ENCODE data around the gene HSD17B2.

The HSD17B2 gene

GRCh38 chr16:82019535-82019934 lies 15.5 kb upstream of the HSD17B2 start:
- no peak for DNase-seq (ENCODE audit: low spot score)

DNA sequence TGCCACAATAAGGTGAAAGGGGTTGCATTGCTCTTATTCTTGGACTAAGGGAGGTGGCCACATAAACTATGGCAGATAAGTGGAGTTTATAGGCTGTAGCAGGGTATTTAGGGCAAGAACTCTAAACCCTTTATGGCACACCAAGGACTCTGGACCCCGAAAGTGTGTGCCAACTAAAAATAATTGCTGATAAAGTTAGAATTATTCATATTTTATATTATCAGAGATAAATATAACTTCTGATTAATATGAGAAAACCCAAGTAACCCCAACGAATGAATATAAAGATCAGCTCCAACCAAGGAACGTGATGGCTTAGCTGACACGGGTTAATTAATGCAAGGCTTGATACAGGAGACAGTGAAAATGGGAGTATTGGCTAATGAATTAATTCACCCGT lies 15.0 kb upstream of the HSD17B2 start:
- no peak for DNase-seq (ENCODE audit: low spot score)

DNA sequence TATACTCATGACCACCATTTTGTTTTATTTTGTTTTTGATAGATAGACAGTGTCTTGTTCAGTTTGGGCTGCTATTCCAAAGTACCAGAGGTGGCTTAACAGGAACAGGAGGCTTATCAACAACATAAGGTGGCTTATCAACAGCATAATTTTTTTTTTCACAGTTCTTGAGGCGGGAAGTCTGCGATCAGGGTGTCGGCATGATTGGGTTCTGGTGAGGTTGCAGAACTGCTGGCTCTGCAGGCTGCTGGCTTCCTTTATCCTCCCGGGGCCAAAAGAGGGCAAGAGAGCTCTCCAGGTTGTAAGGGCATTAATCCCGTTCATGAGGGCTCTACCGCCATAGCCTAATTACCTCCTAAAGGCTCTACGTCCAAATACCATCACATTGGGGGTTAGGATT lies 11.8 kb upstream of the HSD17B2 start:
- no peak for DNase-seq (ENCODE audit: low spot score)

DNA sequence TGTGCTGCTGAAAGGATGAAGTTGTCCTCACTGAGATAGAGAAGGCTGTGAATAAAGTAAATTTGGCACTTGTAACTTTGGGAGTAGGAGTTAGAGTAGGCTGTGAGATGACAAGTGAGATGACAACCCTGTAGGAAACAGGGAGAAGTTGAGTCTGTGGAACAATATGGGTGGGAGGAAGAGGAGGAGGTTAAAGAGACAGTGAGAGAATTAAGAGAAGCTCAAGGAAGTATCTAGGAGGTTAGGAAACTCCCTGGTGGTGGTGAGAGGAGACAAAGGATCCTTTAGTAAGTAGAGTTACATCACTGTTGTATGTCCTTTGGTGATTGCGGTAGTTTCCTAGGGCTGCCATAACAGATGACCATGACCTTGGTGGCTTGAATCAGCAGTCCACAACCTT lies 10.7 kb upstream of the HSD17B2 start:
- no peak for DNase-seq (ENCODE audit: low spot score)

GRCh38 chr16:82024883-82025282 lies 10.2 kb upstream of the HSD17B2 start:
- DNase-seq (ENCODE audit: low spot score), result no peak

GRCh38 chr16:82027629-82028064 lies 7.4 kb upstream of the HSD17B2 start:
- no peak for DNase-seq (ENCODE audit: low spot score)

DNA sequence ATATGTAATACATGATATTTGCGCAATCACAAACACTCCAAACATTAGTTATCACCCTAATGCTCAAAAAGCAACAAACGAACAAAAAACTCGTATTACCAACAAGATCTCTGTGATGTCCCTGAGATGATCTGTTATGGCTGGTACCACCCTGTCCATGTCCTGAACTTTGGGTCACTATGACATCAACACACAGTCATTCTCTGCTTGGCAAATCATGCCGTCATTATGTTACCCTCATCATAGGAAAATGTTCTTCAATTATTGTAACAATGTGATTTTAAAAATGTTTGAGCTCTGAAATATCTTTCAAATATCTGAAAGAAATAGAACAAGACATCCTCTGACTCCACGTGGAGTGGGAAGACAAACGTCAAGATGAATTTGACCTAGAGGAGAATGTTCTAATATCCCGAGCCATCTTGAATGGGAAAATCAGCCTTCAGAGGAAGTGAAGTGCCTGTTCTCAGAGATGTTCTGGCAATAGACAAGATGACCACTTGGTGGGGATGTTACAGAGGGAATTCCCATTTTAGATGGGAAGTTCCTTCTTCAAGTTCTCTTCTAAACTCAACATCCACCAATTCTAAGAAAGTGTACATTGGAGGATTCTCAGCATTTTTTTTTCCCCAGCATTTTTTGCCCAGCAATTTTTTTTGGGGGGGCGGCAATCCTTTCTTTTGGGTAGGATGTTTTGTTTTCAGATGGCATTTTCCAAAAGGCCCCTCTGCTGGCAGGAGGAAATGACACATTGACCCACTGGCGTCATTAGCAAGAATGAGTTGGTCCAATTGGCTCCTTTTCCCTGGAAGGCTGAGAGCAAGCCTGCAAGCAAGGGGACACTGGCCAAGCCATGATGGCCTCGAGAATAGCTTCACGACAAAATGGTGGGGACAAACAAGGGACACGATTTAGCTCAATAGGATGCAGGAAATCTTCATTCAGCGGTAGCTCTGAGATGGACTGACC lies 3.7 kb upstream of the HSD17B2 start:
- peak; percentile 87 for DNase-seq (ENCODE audit: low spot score)

- no peak for DNase-seq (ENCODE audit: low spot score)
Measured at GRCh38 chr16:82033006-82033405, 2.0 kb upstream of the HSD17B2 start.

GRCh38 chr16:82033683-82034300 lies 1.3 kb upstream of the HSD17B2 start:
- DNase-seq (ENCODE audit: low spot score), result no peak

- no peak for DNase-seq (ENCODE audit: low spot score)
Measured at GRCh38 chr16:82037251-82037650, 2.2 kb downstream of the HSD17B2 start.

DNA sequence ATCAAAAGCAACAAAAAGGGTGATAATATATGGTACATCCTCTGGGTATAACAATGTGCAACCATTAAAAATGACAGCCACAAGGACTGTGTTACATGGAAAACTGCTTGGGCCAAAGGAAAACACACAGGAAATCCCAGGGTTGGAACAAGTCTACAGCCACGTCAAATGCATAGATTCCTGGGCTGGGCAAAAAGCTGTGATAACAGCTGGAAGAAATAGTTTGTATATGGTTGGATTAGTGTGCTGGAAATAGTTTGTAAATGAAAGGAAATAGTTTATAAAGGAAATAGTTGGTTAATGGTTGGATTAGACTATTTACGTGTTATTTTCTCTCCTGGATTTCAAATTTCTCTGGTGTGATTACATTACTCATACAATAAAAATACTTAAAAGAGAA lies 2.6 kb downstream of the HSD17B2 start:
- DNase-seq (ENCODE audit: low spot score), result no peak

- no peak for DNase-seq (ENCODE audit: low spot score)
Measured at GRCh38 chr16:82040296-82040695, 5.2 kb downstream of the HSD17B2 start.

GRCh38 chr16:82041542-82041941 lies 6.5 kb downstream of the HSD17B2 start:
- no peak for DNase-seq (ENCODE audit: low spot score)

- DNase-seq (ENCODE audit: low spot score), result no peak
Measured at GRCh38 chr16:82042144-82042543, 7.1 kb downstream of the HSD17B2 start.

- no peak for DNase-seq (ENCODE audit: low spot score)
Measured at GRCh38 chr16:82042846-82043245, 7.8 kb downstream of the HSD17B2 start.

DNA sequence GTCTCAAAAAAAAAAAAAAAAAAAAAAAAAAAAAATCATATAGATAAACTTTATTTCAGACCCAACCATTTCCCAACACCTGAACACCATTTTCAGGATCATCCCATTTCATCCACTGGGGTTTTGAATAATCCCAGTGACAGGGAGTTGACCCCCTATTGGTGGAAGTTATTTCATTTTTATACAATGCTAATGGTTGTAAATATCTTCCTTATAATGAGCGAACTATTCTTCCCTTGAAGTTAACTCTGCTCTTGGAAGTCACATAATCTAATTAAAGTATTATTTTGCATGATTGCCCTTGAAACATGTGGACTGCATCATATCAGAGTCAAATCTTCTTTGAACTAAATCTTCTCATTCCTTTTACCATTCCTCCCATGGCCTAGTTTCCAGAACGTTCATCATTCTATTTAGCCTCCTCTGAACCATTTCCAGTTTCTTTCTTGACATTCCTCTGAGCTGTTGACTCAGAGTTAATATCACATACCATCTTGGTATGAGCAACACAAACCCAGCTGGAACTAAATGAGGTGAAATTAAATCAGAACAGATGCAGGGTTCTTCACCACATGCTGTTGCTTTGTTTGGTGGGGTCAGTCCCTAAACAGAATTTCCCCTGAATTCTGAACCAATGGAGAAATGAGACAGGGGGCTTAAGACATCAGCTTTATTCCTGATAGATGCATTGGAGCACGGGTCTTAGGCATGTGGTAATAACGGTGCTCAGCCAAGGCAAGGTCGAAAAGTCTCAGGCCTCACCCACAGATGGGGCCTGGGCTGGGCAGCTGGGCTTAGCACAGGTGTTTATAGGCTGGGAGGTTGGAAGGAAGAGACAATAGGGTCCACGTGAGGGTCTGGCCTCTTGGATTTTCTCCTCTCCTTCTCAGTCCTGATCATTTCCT lies 8.9 kb downstream of the HSD17B2 start:
- peak; percentile 89 for DNase-seq (ENCODE audit: low spot score)

DNA sequence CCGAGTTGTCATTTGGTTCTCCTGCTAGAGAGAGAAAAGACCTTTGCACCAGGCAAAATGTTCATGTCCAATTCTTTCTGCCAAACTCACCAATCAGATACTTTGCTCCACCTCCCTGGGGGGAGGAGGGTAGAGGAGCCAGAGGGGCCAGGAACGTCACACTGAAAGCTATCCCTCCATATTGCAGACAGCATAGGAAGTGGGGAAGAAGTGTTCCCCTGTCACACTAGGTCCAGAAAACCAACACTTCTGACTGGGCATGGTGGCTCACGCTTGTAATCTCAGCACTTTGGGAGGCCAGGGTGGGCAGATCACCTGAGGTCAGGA lies 9.5 kb downstream of the HSD17B2 start:
- DNase-seq (ENCODE audit: low spot score), result no peak

GRCh38 chr16:82045465-82045864 lies 10.4 kb downstream of the HSD17B2 start:
- no peak for DNase-seq (ENCODE audit: low spot score)

- no peak for DNase-seq (ENCODE audit: low spot score)
Measured at GRCh38 chr16:82046541-82046940, 11.5 kb downstream of the HSD17B2 start.

DNA sequence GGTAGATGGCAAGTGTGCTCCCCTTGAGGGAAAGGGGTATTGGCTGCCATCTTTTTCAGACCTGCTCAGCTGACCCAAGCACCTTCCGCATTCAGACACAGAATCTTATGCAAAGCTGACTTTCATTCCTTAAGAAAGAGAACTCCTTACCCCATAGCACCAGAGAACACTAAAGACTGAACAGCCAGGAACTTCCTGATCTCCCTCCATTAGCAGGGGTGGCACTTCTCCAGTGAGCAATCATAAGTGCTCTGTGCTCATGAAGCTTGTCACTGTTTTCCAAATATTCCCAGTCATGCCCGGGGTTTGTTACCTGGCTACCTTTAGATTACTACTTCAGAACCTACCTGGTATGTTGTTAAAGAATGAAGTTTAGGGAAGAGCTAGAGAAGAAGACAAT lies 11.9 kb downstream of the HSD17B2 start:
- DNase-seq (ENCODE audit: low spot score), result no peak

GRCh38 chr16:82047374-82047773 lies 12.3 kb downstream of the HSD17B2 start:
- DNase-seq (ENCODE audit: low spot score), result no peak

DNA sequence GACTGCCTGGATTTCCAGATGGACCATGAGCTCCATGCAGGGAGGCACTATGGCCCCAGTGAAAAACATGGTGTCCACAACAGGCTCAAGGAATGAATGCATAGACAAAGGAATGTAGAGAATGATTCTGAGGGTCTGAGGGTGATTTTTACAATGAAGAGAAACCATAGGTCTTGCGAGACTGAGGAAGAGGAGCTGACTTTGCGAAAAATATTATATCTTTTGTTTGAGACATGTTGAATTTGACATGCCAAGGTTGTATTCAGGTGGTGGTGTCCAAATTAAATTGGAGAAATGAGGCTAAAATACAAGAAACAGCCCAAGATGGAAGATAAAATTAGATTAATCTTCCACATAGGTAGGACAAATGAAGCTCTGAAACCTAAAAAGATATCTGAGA lies 12.7 kb downstream of the HSD17B2 start:
- DNase-seq (ENCODE audit: low spot score), result no peak

DNA sequence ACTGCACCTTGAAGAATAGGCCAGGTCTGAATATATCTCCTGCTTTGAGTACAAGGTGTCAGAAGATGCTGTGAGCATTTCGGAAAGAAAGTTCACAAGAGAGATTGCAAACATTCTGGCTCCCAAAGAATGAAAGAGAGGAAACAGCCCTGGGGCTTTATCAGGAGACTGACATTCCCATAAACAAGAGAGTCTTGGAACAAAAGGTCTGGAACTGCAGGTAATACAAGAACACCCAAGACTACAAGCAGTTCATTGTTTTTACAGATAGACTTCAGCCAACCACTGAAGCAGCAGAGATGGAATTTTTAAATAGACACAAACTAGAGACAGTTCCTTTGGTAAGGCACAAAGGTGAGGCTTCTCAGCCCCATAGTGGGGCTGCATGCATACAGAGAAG lies 14.4 kb downstream of the HSD17B2 start:
- no peak for DNase-seq (ENCODE audit: low spot score)
